HL-60 (cell line): ENCODE results near the gene SNTG2.

Experiments
- DNase-seq, 2 experiments: peaks; one replicate each; pipeline ENCODE4 v3.0.0-alpha.2; 2010 to 2020; ENCODE audit warnings: low read depth in 1 of 2, low spot score in 1 of 2
- H3K27ac ChIP-seq: fragments of 250-450 bp; sonication (Bioruptor Pico); replicated peaks from 2 replicates; pipeline ENCODE4 v1.5.1; 2020; ENCODE audit warnings: mild to moderate bottlenecking, moderate library complexity
- H3K27me3 ChIP-seq: fragments of 250-450 bp; sonication (Bioruptor Pico); 2 replicates; pipeline ENCODE4 v1.5.1; 2021; ENCODE audit warnings: mild to moderate bottlenecking, moderate library complexity; ENCODE audit not compliant: insufficient read depth, poor library complexity, severe bottlenecking
- H3K4me3 ChIP-seq: replicated peaks from 2 replicates; pipeline ENCODE4 v1.5.1; 2011; ENCODE audit warnings: mild to moderate bottlenecking, control low read depth, low read length; ENCODE audit not compliant: insufficient read depth
- CTCF ChIP-seq: IDR thresholded peaks from one replicate; pipeline ENCODE4 v1.5.1; 2011; ENCODE audit warnings: low read length, control low read depth, inconsistent platforms; ENCODE audit not compliant: insufficient read depth
- GABPA ChIP-seq: IDR thresholded peaks from 2 replicates; pipeline ENCODE4 v1.6.1; 2012; ENCODE audit warnings: low read depth
- POLR2AphosphoS5 ChIP-seq: IDR thresholded peaks from 2 replicates; pipeline ENCODE4 v1.6.1; 2012; ENCODE audit warnings: low read depth
- REST ChIP-seq: IDR thresholded peaks from 2 replicates; pipeline ENCODE4 v1.6.1; 2012; ENCODE audit warnings: low read depth; ENCODE audit not compliant: insufficient replicate concordance
- SPI1 ChIP-seq: IDR thresholded peaks from 2 replicates; pipeline ENCODE4 v1.6.1; 2012; ENCODE audit warnings: low read depth, mild to moderate bottlenecking, borderline replicate concordance

SNTG2 gene

GRCh38 chr2:915979-916378, 34.7 kb upstream of the SNTG2 start:
- TF ChIP-seq GABPA, result no peak
- TF ChIP-seq CTCF, result no peak
- TF ChIP-seq REST, result no peak
- TF ChIP-seq SPI1, result no peak
- TF ChIP-seq POLR2AphosphoS5, result no peak
- Histone ChIP-seq H3K27me3 (no peaks in the 10 kb centered on the region), H3K4me3 (no peak overlapping the region), H3K27ac (no peak overlapping the region)
- DNase-seq, result no peak

- no peak overlapping the region for H3K4me3 ChIP-seq
- no peak for DNase-seq
- H3K27ac ChIP-seq, result no peak overlapping the region
- H3K27me3 ChIP-seq, result no peaks in the 10 kb centered on the region
- no peak for TF ChIP-seq GABPA
- no peak for TF ChIP-seq CTCF
- no peak for TF ChIP-seq REST
- TF ChIP-seq POLR2AphosphoS5, result no peak
- no peak for TF ChIP-seq SPI1
Measured at GRCh38 chr2:916935-917334, 33.7 kb upstream of the SNTG2 start.

- peaks cover 2% of the 10 kb centered on the region for H3K27me3 ChIP-seq
- TF ChIP-seq REST (no peak), SPI1 (no peak), CTCF (no peak), GABPA (no peak), POLR2AphosphoS5 (no peak)
- no peak overlapping the region for H3K4me3 ChIP-seq
- H3K27ac ChIP-seq, result no peak overlapping the region
- no peak for DNase-seq
Measured at GRCh38 chr2:919672-920071, 31.0 kb upstream of the SNTG2 start.
